Transverse colon (tissue), 3 donors: ENCODE data around the gene FRAT2.

ENCODE experiments used
- POLR2A ChIP-seq: fragments of 450-650 bp; IDR thresholded peaks from one replicate; pipeline ENCODE4 v1.6.1; 2016; ENCODE audit warnings: antibody characterized with exemption, mild to moderate bottlenecking, moderate library complexity
- TF ChIP-seq, protein P1 (sequence below), 5 experiments: fragments of 200-600 bp in 3 of 5; fragments of 450-650 bp in 2 of 5; sonication (generic) in 3 of 5; IDR thresholded peaks; 1 replicate in 2 of 5; 2 replicates in 3 of 5; pipeline ENCODE4 v1.5.1; 2016 to 2017; ENCODE audit warnings: antibody characterized with exemption in 5 of 5, inconsistent platforms in 3 of 5, mild to moderate bottlenecking in 2 of 5, moderate library complexity in 1 of 5

DNA sequence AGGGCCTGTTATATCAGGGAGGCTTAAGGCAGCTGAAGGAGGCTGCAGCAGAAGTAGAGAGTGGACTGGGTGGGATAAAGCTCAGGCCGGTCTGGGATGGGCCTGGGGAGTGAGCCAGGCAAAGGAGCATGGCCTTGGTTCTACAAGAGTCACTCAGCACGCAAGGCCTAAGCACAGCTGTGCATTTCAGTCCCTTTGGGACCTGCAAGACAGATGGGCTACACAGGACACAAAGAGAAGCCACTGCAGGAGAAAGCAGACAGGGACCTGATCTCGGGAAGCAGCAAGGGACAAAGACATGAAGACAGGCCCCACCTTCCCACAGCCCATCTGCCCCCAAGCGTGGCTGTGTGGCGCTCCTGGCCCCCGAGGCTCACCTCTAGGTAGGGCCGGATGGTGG lies 37.2 kb upstream of the FRAT2 start:
- TF ChIP-seq, protein P1, sequence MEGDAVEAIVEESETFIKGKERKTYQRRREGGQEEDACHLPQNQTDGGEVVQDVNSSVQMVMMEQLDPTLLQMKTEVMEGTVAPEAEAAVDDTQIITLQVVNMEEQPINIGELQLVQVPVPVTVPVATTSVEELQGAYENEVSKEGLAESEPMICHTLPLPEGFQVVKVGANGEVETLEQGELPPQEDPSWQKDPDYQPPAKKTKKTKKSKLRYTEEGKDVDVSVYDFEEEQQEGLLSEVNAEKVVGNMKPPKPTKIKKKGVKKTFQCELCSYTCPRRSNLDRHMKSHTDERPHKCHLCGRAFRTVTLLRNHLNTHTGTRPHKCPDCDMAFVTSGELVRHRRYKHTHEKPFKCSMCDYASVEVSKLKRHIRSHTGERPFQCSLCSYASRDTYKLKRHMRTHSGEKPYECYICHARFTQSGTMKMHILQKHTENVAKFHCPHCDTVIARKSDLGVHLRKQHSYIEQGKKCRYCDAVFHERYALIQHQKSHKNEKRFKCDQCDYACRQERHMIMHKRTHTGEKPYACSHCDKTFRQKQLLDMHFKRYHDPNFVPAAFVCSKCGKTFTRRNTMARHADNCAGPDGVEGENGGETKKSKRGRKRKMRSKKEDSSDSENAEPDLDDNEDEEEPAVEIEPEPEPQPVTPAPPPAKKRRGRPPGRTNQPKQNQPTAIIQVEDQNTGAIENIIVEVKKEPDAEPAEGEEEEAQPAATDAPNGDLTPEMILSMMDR (IDR thresholded peaks at IDR 0.05): no peak
- no peak for TF ChIP-seq POLR2A
